ENCODE data around the gene USP1.

Gene USP1

GRCh38 chr1:62492521-62492920 is 55.7 kb downstream of the USP1 start:
- DNase-seq: no peak

GRCh38 chr1:62493656-62494055 is 56.8 kb downstream of the USP1 start:
- DNase-seq: no peak

DNA sequence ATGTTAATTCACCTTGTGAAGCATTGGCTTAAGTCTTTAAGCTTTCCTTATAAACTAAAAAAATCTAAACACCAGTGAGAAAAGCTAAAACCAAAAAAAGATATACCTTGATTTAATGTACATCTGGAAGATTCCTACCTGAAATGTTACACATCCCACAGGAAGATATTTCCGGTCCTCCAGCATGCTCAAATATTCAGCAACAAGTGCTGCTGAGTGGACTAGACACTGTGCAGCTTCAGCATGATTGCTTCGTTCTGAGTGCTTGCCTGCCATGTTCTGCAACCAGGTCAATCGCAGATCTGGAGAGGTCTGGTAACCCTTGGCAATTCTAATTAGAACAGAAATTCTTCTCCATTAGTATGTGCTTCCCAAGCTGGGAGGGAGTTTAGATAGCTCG is 57.3 kb downstream of the USP1 start:
- DNase-seq: no peak

DNA sequence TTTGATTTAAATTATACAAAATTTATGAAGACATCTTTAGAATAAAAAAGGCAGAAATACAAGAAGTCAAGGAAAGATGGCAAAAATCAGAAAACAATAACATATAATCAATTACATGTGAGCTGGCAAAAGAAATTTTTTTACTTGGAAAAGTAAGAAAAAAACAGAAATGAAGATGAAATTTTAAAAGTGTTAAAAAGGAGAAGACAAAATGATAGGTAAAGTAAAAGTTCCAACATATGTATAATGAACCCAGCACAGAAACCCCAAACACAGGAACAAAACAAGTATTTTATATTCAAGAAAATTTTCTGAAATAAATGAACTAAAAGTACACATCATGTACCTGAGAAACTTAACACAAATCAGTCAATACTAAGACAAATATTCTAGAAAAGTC is 63.4 kb downstream of the USP1 start:
- DNase-seq: no peak
